Measurements from ENCODE around the gene ZFR.
"Not testable (repeated sequence)": the region's sequence is repeated elsewhere in the genome, so short reads cannot be mapped to it uniquely, and the experiment has no call there.

ZFR gene

GRCh38 chr5:32406650-32407049 lies 37.9 kb downstream of the ZFR start:
- DNase-seq (ENCODE audit: low read depth): no peak

GRCh38 chr5:32405507-32405906 lies 39.0 kb downstream of the ZFR start:
- DNase-seq (ENCODE audit: low read depth): no peak

- DNase-seq (ENCODE audit: low read depth): no peak
Observed at GRCh38 chr5:32403760-32404159, 40.8 kb downstream of the ZFR start.

DNA sequence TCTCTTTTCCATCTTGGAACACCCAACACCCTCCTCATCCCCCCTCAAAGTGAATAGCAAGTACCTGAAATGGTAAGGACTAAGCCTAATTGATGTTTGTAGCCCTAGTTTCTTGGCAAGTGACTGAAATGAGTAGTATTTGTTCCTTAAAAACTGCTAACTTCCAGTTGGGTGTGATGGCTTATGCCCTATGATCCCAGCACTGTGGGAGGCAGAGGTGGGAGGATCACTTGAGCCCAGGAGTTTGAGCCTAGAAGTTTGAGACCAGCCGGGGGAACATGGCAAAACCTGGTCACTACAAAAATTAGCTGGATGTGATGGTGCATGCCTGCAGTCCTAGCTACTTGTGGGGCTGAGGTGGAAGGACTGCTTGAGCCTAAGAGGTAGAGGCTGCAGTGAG lies 44.1 kb downstream of the ZFR start:
- DNase-seq (ENCODE audit: low read depth): no peak

- not testable (repeated sequence) for DNase-seq (ENCODE audit: low read depth)
Observed at GRCh38 chr5:32398754-32399153, 45.8 kb downstream of the ZFR start.

DNA sequence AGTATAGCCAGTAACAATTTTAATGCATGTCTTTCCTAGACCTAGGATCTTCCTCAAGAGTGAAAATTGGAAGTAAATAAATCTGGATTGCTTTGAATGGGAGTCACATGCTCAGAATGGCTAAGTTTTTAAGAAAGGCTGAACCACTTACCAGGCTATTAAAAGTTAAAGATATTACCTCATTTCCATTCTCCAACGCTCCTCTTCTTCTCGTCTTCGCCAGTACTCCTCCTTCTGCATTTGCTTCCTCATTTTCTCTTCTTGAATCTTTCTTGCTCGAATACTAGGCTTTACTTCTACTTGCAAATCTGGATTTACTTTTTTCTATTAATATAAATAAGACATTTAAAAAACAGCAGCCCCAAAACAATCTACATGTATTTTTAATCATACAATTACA lies 49.6 kb downstream of the ZFR start:
- DNase-seq (ENCODE audit: low read depth): no peak

GRCh38 chr5:32392039-32392438 lies 52.5 kb downstream of the ZFR start:
- DNase-seq (ENCODE audit: low read depth): no peak

- DNase-seq (ENCODE audit: low read depth): no peak
Observed at GRCh38 chr5:32390819-32391591, 53.5 kb downstream of the ZFR start.

DNA sequence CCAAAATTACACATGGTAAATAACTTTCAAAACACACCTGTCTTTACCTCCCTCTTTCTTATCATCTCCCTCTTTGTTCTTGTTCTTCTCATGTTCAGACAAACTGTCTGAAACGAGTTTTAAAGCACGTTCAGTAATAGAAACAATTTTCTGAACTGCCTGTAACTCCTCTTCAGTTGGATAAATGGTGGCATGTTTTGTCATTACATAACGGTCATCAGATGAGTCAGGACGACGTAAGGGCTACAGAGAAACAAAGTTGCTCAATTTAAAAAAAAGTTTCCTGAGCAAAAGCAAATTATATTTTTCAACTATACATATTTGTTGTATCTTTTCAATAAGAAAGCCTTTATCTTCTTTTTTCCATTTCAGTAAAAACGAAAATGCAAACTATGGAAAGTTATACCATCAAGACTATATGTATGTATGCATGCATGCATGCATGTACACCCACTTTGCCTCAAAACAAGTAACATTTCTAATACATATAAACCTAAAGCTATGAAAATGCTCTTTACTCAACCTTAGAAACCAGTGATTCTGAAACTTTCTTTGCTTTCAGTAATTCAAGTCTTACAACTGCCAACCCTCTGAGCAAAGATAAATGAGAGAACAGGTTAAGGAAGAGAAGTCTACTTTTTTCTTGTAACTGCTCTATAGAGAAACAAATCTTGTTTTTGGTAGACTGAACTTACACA lies 56.0 kb downstream of the ZFR start:
- DNase-seq (ENCODE audit: low read depth): no peak

DNA sequence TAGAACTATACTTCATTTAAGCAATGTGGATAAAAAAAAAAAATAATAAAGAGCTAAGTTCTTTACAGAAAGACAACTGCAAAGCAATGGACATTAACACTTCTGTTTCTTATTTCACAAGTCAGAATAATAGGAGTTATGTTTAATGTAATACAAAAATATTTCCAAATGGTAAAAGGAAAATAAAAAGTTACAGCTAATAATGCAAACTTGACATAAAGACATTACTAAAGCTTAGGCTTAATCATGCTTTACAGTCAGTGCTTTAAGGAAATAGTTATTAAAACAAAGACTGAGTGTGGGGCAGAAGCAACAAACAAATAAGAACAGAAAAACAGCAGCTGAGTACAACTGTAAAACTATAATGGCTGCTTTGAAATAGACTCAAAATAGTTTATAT lies 56.7 kb downstream of the ZFR start:
- no peak for DNase-seq (ENCODE audit: low read depth)

GRCh38 chr5:32387211-32387610 lies 57.3 kb downstream of the ZFR start:
- DNase-seq (ENCODE audit: low read depth): no peak

DNA sequence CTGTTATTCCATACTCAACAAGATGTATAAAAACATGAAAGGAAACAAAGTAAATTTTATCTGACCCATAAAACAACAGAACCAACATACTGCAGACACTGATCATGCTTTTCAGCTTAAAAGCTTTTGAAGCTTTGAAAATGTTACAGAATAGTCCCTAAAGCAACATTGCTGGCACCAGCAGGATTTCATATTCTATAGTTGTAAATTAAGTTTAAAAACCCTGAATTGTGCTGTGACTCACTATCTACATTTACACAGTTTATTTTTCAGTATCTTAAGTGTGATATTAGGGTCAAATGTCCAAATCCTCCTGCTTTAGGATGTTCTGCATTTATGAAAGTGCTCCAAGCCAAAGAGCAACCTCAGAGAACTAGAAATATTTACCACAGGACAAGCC lies 59.9 kb downstream of the ZFR start:
- no peak for DNase-seq (ENCODE audit: low read depth)

DNA sequence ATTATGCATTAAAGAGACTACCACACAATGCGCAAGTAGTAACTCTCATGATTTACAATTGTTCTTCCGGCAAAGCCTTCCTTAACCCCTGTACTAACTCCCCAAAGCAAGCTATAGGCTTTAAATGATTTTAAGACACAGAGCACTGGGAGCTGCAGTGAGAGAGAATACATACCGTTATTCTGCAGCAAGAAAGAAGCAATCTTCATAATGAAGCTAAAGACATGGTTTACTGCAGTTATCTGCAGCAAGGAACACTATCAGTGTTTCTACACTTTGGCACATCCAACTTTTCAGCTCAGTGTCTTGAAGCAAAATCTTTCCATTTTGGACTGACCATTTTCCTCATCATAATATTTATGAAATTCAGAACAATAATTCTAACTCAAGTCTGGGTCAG lies 61.0 kb downstream of the ZFR start:
- DNase-seq (ENCODE audit: low read depth): no peak

DNA sequence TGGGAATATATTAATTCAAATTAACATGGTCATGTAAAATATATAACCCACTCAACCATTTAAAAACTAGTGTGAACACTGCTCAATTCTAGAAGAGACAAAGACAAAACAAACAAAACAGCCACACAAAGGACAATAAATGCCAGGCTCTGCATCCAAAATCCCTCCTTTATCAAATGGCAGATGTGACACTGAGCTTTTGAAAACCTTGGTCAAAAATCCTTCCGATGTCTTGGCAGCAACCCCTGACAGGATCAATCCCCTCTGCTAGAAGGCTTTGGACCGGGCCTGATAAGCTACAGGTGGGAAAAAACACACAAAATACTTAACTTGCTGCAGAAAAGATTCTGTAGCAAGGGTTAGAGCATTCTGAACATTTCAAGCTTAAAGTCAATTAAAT lies 61.5 kb downstream of the ZFR start:
- no peak for DNase-seq (ENCODE audit: low read depth)

DNA sequence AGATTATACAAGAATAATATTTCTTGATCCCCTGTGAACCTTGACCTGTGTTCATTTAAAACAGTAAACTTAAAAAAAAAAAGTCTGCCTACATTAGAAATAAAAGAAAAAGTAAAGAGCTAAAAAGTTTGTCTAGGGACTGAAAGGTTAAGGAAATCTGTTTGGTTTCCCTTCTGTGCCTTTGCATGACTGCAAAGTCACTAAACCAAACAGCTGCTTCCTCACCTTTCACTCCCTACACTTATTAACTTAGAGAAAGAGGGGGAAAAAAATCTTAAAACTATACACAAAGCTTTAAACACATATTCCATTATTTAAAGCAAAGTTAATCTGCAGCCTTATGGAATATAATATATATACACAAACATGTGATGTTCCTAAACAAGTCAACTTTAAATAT lies 65.1 kb downstream of the ZFR start:
- no peak for DNase-seq (ENCODE audit: low read depth)

GRCh38 chr5:32378966-32379365 lies 65.6 kb downstream of the ZFR start:
- DNase-seq (ENCODE audit: low read depth): no peak

DNA sequence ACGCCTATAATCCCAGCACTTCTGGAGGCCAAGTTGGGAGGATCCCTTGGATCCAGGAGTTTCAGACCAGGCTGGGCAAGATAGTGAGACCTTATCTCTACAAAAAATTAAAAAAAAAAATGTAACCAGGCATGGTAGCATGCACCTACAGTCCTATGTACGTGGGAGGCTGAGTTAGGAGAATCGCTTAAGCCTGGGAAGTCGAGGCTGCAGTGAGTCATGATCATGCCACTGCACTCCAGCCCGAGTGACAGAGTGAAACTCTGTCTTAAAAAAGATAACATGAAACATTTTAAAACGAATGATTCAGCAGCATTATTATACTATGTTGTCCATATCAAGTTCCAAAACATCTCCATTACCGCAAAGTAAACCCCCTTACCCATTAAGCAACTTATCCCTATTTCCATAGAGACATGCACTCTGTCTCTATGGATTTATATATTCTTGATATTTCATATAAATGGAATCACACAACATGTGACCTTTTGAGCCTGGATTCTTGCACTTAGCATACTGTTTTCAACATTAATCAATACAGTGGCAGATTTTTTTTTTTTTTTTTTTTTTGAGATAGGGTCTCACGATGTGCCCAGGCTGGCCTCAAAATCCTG lies 74.9 kb downstream of the ZFR start:
- DNase-seq (ENCODE audit: low read depth): no peak

DNA sequence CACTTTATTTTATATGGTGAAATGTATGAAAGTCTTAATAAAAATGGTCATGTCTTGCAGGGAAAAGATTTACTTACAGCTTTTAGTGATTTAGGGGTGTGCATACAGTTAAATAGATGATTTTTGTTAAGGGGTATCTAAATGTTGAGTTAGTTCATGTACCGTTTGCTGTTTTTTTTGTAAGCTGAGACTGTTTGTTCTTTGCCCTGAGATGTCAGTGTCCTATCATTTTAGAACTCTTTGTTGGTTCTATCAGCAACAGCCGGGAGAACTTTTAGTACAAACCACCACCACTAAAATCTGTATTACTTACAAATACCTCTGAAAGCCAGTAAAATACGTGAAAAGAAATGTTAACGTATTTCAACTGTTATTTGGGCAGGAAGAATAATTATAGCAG lies 75.5 kb downstream of the ZFR start:
- no peak for DNase-seq (ENCODE audit: low read depth)

DNA sequence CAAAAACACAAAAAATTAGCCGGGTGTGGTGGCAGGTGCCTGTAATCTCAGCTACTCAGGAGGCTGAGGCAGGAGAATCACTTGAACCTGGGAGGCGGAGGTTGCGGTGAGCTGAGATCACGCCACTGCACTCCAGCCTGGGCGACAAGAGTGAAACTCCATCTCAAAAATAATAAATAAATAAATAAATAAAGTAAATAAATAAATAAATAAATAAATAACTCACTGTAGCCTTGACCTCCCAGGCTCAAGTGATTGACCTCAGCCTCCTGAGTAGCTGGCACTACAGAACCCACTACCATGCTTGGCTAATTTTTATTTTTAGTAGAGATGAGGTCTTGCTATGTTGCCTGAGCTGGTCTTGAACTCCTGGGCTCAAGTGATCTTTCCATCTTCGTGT lies 77.3 kb downstream of the ZFR start:
- DNase-seq (ENCODE audit: low read depth): not testable (repeated sequence)

DNA sequence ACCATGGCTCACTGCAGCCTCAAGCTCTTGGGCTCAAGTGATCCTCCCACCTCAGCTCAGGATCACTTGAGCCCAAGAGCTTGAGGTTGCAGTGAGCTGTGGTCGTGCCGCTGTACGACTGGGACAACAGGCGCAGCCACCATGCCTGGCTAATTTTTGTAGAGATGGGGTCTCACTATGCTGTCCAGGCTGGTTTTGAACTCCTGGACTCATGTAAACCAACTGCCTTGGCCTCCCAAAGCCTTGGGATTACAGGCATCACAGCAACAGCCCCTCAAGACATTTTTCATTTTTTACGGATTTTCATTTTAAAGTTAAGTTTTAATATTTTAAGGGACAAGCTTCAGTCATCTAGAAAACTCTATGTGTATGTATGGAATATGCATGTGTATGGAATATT lies 78.9 kb downstream of the ZFR start:
- DNase-seq (ENCODE audit: low read depth): no peak

DNA sequence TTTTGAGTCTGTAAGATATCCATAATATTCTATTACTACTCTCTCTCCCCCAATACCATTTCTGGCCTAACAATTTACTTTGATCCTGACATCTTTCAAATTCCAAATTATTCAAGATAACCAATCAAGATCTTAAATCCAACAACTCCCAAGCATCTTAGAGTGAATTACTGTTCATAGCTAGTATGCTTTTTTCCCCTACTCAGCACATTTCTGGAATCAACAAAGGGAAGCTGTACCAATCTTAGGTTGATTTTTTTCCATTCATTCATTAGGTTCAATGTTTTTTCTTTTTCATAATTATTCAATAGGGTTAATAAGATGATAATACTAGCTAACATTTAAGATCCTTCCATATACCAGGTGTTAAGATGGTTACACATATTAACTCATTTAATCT lies 81.5 kb downstream of the ZFR start:
- no peak for DNase-seq (ENCODE audit: low read depth)

DNA sequence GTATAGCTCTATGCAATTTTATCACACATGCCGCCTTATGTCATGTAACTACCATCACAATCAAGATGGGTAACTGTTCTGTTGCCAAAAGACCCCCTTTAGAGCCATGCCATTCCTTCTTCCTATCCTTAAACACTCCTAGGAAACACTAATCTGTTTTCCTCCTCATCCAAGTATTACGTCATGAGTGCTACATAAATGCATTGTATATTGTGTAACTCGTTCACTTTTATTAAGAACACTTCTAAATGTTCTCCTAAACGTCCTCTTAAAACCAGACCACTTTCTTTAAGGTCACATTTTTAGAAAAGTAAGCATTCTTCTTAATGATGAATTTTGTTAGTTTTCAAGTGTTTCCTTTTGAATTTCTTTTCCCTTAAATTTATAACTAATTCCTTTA lies 82.0 kb downstream of the ZFR start:
- DNase-seq (ENCODE audit: low read depth): no peak

DNA sequence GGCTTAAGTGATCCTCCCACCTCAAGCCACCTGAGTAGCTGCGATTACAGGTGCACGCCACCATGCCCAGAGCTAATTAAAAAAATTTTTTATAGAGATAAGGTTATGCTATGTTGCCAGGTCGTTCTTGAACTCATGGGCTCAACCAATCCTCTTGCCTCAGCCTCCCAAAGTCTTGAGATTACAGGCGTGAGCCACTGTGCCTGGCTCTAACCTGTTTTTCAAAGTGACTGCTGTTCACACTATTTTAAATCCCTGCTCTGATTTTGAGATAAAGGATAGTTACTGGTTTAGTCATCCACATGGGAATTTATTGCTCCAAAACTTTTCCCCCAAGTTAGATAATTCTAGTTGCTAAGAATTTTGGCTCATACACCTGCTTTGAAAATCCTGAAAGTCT lies 83.6 kb downstream of the ZFR start:
- DNase-seq (ENCODE audit: low read depth): no peak

DNA sequence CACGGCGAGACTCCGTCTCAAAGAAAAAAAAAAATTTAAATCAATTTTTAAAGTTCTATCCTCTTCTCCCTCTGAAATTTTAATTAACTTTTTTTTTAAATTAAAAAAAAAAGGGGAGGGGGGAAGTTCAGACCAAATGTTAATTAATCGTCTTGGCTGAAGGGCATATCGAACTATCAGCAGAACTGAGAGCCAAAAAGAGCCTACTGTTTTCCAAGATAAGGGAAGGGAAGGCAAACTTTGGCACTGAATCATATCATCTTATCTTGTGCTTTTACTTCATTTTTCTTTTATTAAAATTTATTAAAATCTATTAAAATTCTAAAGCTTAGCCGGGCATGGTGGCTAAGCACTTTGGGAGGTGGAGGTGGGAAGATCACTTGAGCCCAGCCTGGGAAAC lies 85.9 kb downstream of the ZFR start:
- no peak for DNase-seq (ENCODE audit: low read depth)
